CD4-positive, alpha-beta T cell treated with Interleukin-6 for 4 hours (primary cell): ENCODE measurements around the gene OR52N4.
"Not testable (repeated sequence)": the region's sequence is repeated elsewhere in the genome, so short reads cannot be mapped to it uniquely, and the experiment has no call there.

Source experiments
- DNase-seq: peaks from one replicate; pipeline ENCODE4 v3.0.0-alpha.2; 2020; ENCODE audit warnings: mixed read lengths

OR52N4 gene

DNA sequence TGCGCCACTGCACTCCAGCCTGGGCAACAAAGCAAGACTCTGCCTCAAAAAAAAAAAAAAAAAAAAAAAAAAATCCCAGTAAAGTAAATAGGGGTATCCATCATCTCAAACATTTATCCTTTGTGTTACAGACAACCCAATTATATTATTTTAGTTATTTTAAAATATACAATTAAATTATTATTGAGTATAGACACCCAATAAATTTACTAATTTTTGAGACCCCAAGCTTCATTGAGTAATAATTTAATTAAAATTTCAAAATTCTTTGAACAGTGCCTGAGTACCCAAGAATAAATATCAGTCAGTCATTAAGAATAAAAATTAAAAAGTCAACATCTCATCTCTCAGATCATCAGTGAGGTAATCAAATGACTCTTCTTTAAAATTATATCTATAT is at the start of gene OR52N4:
TSS of gene OR52N4 (plus strand) at position 301 of the 400 bp plus-strand sequence. CDS start 498 bp downstream, outside the sequence.
- DNase-seq = no peak

DNA sequence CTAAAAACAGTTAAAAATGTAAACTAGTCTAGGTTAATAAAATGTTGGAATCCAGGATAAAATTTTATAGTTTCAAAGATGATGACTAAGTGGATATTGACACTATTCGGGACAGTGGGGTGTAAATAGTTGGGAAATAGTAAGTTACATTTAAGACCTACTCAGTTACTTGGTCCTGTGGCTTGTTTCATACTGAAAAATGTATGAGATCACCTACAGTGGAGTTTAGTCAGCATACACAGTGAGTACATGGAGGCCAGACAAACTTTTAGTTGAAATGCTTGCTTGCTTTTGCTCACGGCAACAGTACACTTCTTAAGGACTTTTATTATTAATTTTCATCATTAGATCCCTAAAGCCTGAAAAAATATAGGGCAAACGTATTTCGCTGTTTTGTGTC is 48.4 kb upstream of the OR52N4 start:
- DNase-seq = no peak

- no peak for DNase-seq
These were observed 41.5 kb upstream of the OR52N4 start for GRCh38 chr11:5712507-5712906.

GRCh38 chr11:5713695-5714094 is 40.3 kb upstream of the OR52N4 start:
- DNase-seq = no peak

DNA sequence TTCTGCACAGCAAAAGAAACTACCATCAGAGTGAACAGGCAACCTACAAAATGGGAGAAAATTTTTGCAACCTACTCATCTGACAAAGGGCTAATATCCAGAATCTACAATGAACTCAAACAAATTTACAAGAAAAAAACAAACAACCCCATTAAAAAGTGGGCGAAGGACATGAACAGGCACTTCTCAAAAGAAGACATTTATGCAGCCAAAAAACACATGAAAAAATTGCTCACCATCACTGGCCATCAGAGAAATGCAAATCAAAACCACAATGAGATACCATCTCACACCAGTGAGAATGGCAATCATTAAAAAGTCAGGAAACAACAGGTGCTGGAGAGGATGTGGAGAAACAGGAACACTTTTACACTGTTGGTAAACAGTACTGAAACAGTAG is 37.5 kb upstream of the OR52N4 start:
- DNase-seq = not testable (repeated sequence)

DNA sequence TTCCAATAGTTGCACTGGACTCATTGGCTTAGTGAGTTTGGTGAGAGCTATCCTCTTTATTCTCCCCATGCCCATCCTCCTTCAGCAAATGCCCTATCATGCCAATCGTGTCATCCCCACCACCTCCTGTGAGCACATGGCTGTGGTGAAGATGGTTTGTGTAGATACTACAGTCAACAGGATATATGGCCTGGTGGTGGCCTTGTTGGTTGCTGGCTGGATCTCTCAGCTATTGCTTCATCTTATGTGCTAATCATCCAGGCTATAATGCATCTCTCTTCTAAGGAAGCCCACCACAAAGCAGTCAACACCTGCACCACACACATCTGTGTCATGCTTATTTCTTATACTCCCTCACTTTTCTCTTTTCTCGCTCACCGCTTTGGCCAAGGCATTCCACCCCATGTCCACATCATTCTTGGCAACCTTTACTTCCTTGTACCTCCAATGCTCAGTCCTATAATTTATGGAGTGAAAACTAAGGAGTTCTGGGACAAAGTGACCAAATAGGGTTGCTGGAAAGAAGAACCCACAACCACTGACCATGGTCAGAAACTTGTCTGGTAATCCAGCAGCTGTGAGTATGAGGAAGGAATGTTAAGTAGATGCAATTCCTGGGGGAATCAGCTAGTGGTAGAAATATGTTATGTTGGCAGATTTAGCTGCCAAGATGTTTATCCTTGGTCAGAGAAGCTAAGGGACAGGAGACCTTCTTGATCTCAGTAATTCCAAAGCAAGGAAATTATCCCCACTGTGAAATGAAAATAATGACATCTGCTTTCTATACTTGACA is 34.1 kb upstream of the OR52N4 start:
- no peak for DNase-seq

DNA sequence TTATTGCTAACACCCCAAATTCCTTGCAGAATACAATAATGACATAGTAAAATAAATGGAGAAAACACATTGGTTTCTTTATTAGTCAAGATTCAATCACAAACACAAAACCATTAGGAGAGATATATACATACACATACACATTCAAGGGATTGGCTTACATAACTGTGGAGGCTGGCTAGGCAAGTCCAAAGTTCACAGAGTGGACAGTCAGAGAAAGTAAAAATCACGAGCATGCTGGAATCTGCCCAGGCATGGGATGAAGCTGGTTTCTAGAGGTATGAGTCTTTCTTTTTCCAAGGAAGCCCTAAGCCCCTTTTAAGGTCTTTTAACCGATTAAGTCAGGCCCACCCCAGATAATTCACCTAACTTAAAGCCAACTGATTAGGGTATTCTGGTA is 31.4 kb upstream of the OR52N4 start:
- no peak for DNase-seq

GRCh38 chr11:5726351-5726750 is 27.7 kb upstream of the OR52N4 start:
- no peak for DNase-seq

GRCh38 chr11:5727691-5728090 is 26.4 kb upstream of the OR52N4 start:
- DNase-seq = no peak

- DNase-seq = no peak
These were observed 17.6 kb upstream of the OR52N4 start, which contains the start of gene OR56B1 for GRCh38 chr11:5736396-5736795. OR56B1 (plus strand) TSS chr11:5736448; CDS start chr11:5736517, 69 bp downstream.

DNA sequence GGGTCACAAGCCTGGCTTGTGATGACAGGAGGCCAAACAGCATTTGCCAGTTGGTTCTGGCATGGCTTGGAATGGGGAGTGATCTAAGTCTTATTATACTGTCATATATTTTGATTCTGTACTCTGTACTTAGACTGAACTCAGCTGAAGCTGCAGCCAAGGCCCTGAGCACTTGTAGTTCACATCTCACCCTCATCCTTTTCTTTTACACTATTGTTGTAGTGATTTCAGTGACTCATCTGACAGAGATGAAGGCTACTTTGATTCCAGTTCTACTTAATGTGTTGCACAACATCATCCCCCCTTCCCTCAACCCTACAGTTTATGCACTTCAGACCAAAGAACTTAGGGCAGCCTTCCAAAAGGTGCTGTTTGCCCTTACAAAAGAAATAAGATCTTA is 17.0 kb upstream of the OR52N4 start:
- no peak for DNase-seq

DNA sequence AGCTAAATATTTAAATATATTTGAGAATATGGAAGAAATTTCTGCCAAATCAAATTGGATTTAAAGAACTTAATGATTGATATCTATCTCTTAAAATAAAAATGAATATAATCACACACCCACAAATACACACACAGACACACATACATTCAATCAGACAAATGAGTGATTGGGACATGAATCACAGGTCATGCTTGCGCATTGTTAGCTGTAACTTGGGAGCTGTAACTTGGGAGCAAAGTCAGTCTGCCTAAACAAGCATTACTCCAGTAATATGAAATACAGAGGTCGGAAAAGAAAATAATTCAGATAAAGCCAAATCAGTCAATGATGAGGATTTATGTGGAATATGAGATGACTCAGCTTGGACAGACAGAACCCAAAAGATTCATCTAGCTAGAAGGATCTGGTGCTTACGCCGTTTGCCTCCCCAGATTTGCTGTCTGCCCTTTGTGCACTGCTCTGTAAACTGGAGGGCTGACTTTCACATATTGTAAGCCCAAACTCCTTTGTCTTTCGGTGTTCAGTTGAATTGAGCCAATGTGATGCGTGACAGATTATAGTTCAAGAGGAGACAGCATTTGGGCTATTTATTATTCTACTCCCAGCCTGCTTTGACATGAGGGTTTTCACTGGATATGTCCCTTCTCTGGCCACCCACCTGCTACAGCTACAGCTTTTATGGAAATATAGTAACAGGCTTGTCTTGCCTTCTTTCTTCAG is 16.2 kb upstream of the OR52N4 start:
- DNase-seq = no peak

DNA sequence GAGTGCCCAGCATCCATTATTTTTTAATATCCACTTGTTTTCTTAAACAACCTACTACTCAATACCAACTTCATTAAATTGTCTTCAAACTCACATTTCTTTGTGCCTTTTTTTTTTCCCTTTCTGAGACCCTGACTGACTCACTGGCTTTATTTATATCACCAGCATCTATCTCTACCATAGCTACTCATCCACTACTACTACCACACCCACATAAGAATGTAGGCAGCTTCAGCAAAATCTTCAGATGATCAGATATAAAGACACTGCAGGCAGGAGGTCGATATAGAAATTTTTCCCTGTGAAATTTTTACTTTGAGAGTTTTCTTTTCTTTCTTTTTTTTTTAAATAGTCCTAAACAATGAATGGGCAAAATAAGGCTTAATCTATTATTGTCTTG is 15.6 kb upstream of the OR52N4 start:
- no peak for DNase-seq

DNA sequence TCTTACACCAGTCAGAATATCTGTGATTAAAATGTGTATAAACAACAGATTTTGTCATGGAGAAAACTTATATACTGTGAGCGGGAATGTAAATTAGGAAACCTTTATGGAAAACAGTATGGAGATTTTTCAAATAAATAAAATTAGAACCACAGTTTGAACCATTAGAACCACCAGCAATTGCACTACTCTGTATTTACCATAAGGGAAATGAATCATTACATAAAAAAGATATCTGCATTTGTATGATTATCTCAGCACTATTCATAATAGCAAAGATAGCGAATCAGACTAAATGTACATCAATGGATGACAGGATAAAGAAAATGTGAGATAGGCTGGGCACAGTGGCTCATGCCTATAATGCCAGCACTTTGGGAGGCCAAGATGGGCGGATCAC is 7.4 kb upstream of the OR52N4 start:
- no peak for DNase-seq

DNA sequence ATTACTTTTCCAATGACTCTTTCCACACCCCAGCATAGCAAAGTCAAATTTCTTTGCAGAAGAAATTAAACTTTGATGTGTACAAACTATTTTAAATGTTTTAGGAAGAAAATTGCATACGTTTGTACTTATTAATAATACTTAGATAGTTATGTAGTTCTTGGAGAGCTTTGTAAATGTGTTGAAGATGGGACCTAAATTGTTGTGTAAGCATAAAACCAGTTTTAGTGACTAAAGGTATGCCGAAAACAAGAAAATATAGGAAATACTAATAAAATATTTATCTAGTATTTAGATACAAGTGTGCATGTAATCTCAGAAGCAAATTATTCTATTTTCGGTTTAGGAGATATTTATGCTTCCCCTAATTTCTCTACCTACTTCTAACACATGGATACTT is 4.2 kb upstream of the OR52N4 start:
- DNase-seq = no peak

- DNase-seq = no peak
These were observed 13.0 kb downstream of the OR52N4 start for GRCh38 chr11:5767056-5767455.

DNA sequence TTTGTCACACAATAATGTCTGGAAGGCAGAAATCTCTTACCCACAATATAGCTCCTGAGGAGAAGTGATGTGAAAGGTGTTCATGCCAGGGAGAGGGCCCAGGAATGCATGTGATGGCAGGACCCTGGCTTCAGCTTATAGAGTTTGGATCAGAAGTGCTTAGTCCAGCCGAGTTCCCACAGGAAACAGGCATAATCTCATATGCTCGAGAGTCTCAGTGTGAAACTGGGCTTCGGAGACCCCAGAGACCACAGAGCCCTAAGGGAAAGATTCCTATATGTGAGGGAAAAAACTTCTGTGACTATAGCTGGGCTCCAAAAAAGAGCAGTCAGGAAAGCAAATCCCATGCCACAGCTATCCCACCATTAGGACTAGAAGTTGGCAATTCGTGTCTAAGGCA is 29.2 kb downstream of the OR52N4 start, which contains the start of gene OR52N5:
TSS of gene OR52N5 (minus strand) at position 101 of the 400 bp plus-strand sequence. CDS start 4,721 bp downstream, outside the sequence.
- no peak for DNase-seq

DNA sequence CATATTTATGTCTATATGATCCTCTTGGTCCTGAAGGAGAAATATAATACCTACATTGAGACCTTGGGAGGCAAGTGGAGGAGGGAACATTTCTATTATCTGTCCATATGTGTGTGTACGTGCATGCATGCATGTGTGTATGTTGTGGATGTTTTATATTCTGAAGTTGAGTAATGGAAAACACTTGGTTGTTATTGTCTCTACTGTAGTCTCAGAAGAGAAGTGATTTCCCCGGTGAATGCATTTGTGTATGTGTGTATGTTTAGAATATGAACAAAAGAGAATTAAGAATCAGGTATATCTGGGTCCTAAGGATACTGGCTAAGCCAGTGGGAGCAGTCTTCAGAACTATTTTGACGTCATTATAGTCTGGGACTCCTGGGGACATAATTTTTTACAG is 37.1 kb downstream of the OR52N4 start, which contains the start of gene OR52N1:
TSS of gene OR52N1 (minus strand) at position 101 of the 400 bp plus-strand sequence. CDS start 2,449 bp downstream, outside the sequence.
- no peak for DNase-seq

DNA sequence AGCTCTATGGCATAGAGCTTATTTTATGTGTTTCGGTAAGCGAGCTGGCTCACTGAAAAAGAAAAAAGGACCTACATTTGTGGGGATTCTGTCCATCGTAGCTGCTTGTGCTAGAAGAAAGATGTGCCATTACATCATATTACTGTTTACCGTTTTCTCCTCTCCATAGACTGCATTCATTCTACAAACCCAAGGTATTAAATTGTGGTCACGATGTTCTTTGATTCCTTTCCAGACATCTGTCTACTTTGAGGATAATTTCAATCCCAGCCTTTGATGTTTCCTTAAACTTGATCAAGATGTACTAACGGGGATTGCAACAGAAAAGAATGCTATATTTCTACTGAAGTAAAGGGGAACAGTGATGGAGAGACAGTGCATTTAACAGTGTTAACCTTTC is 42.5 kb downstream of the OR52N4 start:
- no peak for DNase-seq

- DNase-seq = no peak
These were observed 49.9 kb downstream of the OR52N4 start for GRCh38 chr11:5803982-5804381.
